ENCODE results near the gene BTBD9. TPM values are rescaled to one million over a fixed set of nuclear protein-coding genes. Genes with fewer than 3 reads are reported as not detected.

BTBD9 gene
- total and polyA plus RNA-seq, 2 of the 13 experiments (the other 11 are each of a cell fraction or from before 2014, with no cell fraction given) = 1.2 to 3.0 TPM

DNA sequence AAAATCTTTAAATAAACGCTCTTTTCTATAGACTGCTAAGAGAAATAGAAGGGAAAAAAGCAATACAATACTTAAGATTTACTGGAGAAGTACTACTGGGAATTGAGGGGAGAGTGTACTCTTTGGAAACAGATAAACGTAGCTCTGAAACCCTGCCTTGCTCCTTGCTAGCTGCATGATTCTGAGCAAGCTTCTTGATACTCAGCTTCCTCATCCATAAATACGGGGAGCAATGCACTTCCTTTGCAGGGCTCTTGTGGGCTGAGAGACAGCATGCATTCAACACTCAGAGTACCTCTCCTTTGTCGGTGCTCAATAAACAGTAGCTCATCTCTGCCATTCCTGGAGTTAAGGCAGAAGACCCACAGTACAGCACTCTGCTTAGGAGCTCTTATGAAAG, 159.7 kb downstream of the BTBD9 start:
- DNase-seq (ENCODE audit: low spot score) (no peak), ATAC-seq (no peak), FAIRE-seq (no peak)
- Histone ChIP-seq H3K27me3 (ENCODE audit: control insufficient read depth in 1 of 2, insufficient read depth in 2 of 2, low read length in 2 of 2) (no peaks in the 10 kb centered on the region), H3K4me3 (replicated peaks in 1 of 3; ENCODE audit: insufficient read depth in 1 of 3, low read depth in 2 of 3, low read length in 3 of 3) (no peak overlapping the region), H3K27ac (ENCODE audit: extremely low read length, insufficient read depth, low read length) (no peak overlapping the region), H3K79me2 (ENCODE audit: insufficient read depth, low read length) (no peaks in the 10 kb centered on the region), H3K9ac (ENCODE audit: insufficient read depth, low read depth, low read length) (no peak overlapping the region), H2AFZ (ENCODE audit: low read length) (no peak overlapping the region), H4K20me1 (ENCODE audit: insufficient read depth, low read length) (no peaks in the 10 kb centered on the region), H3K4me1 (ENCODE audit: insufficient read depth, low read length) (no peaks in the 10 kb centered on the region), H3K4me2 (ENCODE audit: low read depth, low read length) (no peak overlapping the region), H3K36me3 (replicated peaks in 1 of 2; ENCODE audit: control insufficient read depth in 1 of 2, insufficient read depth in 2 of 2, low read length in 2 of 2) (no peaks in the 10 kb centered on the region), H3K9me3 (ENCODE audit: low read length) (no peaks in the 10 kb centered on the region)
- TF ChIP-seq, protein P1, sequence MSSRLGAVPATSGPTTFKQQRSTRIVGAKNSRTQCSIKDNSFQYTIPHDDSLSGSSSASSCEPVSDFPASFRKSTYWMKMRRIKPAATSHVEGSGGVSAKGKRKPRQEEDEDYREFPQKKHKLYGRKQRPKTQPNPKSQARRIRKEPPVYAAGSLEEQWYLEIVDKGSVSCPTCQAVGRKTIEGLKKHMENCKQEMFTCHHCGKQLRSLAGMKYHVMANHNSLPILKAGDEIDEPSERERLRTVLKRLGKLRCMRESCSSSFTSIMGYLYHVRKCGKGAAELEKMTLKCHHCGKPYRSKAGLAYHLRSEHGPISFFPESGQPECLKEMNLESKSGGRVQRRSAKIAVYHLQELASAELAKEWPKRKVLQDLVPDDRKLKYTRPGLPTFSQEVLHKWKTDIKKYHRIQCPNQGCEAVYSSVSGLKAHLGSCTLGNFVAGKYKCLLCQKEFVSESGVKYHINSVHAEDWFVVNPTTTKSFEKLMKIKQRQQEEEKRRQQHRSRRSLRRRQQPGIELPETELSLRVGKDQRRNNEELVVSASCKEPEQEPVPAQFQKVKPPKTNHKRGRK (CRISPR knock-in tag; IDR thresholded peaks at IDR 0.05) = no peak
- TF ChIP-seq HDAC6 (IDR thresholded peaks at IDR 0.05; ENCODE audit: low read depth, low read length) (no peak), REXO4 (CRISPR knock-in tag; IDR thresholded peaks at IDR 0.05; ENCODE audit: borderline replicate concordance) (no peak), ZBTB38 (CRISPR knock-in tag; IDR thresholded peaks at IDR 0.05) (no peak), ZNF543 (CRISPR knock-in tag; IDR thresholded peaks at IDR 0.05) (no peak), THAP8 (CRISPR knock-in tag; IDR thresholded peaks at IDR 0.05; ENCODE audit: borderline replicate concordance) (no peak), TBX2 (CRISPR knock-in tag; IDR thresholded peaks at IDR 0.05; ENCODE audit: borderline replicate concordance) (no peak)
- TF ChIP-seq, protein P2, sequence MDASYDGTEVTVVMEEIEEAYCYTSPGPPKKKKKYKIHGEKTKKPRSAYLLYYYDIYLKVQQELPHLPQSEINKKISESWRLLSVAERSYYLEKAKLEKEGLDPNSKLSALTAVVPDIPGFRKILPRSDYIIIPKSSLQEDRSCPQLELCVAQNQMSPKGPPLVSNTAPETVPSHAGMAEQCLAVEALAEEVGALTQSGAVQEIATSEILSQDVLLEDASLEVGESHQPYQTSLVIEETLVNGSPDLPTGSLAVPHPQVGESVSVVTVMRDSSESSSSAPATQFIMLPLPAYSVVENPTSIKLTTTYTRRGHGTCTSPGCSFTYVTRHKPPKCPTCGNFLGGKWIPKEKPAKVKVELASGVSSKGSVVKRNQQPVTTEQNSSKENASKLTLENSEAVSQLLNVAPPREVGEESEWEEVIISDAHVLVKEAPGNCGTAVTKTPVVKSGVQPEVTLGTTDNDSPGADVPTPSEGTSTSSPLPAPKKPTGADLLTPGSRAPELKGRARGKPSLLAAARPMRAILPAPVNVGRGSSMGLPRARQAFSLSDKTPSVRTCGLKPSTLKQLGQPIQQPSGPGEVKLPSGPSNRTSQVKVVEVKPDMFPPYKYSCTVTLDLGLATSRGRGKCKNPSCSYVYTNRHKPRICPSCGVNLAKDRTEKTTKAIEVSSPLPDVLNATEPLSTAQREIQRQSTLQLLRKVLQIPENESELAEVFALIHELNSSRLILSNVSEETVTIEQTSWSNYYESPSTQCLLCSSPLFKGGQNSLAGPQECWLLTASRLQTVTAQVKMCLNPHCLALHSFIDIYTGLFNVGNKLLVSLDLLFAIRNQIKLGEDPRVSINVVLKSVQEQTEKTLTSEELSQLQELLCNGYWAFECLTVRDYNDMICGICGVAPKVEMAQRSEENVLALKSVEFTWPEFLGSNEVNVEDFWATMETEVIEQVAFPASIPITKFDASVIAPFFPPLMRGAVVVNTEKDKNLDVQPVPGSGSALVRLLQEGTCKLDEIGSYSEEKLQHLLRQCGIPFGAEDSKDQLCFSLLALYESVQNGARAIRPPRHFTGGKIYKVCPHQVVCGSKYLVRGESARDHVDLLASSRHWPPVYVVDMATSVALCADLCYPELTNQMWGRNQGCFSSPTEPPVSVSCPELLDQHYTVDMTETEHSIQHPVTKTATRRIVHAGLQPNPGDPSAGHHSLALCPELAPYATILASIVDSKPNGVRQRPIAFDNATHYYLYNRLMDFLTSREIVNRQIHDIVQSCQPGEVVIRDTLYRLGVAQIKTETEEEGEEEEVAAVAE (CRISPR knock-in tag; IDR thresholded peaks at IDR 0.05; ENCODE audit: borderline replicate concordance) = no peak
- intact Hi-C loops (cut with micrococcal nuclease; ENCODE audit: unreplicated experiment) (no loop called here), in situ Hi-C loops (cut with HindIII; ENCODE audit: extremely low pct_ligation_motif_present, low pct_unique_long_range_greater_than_20kb) (loop anchor here (25.0 kb wide), 1 partner anchor 743 kb away; no protein-coding TSS in a partner anchor)
- BruUV-seq (replicated peaks) = no TSS peak
- CTCF ChIA-PET (ENCODE audit: low intra/inter-chr PET ratio, low total read pairs) = no interaction called here
- 35% methylated on average over 4 of the region's 4 CpGs for WGBS (ENCODE audit: low lambda C conversion rate)
- POLR2A ChIA-PET = no interaction called here
